SKM-1 (cell line): ENCODE data around the gene NUP153.
"Not testable (repeated sequence)": the region's sequence is repeated elsewhere in the genome, so short reads cannot be mapped to it uniquely, and the experiment has no call there.

Source experiments
- DNase-seq: peaks from one replicate; lab custom pipeline; 2025; ENCODE audit not compliant: unreplicated experiment; lab: John Stamatoyannopoulos, UW

NUP153 gene

DNA sequence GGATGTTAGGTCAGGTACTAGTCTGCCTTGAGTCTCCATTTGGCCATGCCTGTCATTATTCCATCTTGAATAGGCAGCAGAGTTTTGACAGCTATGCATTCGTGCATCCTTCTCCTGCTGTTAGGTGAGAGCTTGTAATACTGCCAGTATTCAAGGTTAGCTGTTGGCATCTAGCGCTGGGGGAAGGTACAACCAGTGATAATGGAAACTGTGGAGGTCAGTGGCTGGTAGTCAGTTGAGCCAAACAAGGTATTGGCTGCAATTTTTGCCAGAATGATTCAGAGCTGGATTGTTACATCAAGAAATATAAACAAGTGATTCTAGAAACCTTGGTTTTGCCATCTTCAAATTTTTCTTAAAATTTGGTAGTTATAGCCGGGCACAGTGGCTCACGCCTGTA, 100.1 kb downstream of the NUP153 start:
- no peak for DNase-seq

DNA sequence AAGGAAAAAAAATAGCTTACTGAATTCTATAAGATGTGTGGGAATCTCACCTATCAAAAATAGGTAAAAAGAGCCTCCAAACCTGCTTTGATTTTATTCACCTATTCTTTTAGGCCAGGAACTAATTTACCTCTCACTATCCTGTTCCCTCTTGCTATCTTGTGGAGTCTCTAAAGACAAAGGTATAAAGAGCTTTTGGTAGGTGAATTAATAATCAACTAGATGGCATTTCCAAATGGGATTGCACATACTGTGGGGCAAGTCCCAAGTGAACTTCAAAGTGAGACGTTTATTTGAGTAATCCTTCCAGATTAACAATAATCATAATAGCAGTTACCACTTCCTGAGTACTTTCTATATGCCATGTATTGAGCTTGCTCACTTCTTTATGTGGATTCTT, 103.8 kb downstream of the NUP153 start:
- no peak for DNase-seq

DNA sequence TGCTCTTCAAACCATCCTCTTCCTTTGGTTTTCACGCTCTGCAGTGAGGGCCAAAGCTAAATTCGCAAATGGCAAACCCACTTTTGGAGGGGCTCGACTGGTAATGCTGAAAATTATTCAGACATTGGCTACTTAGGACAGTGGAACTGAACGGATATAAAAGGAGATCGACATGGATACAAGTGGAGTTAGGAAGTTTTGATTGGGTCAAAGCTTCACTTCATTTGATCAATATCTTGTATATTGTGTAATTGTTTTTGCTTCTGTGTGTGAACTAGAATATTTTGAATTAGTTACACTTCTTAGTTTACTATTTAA, 105.4 kb downstream of the NUP153 start:
- DNase-seq: no peak

DNA sequence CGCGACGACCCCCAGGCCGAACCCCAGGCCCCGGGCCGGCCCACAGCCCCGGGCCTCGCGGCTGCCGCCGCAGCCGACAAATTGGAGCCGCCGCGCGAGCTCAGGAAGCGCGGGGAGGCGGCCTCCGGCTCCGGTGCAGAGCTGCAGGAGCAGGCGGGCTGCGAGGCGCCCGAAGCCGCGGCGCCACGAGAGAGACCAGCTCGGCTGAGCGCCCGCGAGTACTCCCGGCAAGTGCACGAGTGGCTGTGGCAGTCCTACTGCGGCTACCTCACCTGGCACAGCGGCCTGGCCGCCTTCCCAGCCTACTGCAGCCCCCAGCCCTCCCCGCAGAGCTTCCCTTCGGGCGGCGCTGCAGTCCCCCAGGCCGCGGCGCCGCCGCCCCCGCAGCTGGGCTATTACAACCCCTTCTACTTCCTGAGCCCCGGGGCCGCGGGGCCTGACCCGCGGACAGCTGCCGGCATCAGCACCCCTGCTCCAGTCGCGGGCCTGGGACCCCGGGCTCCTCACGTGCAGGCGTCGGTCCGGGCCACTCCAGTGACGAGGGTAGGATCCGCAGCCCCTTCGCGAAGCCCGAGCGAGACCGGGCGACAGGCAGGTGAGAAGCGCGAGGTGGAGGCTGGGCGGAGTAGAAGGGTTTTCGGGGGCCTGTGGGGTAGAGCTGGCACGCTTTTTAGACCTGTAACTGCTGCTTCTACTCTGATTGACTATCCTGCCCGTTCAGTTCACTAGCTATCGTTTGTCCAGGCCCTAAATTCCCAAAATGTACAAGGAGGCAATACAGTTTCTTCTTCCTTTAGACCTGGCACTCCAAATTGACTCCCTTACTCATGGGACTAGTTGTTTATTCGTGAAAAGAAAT, 106.0 kb downstream of the NUP153 start:
- no peak for DNase-seq

DNA sequence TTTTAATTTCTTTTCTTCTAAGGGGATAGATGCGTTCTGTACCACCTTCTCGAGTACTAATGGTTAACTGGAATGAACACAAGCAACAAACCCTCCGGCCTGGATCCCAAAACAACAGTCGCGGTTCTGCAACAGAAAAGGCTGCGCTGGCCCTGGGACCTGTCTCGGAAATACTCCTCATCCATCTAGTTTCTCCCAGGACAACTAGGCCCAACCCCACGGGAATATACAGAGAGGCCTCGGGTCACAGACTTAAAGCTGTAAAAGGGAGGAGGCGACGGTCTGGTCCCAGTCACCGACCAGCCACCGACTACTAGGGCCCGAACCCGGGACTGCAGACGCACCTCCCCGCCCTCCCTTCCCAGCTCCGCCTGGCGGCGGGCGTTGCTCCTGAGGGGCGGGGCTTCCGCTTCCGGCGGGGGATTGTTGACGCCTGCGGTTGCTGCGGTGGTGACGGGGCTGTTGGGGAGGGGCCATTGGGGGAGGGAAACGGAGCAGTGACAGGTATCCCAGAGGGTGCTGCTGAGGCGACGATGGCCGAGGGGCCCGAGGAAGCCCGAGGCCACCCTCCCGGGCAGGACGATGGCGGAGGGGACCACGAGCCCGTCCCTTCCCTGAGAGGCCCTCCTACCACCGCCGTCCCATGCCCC, 106.7 kb downstream of the NUP153 start, which contains the start of gene FAM8A1:
Gene FAM8A1, plus strand, starts transcription at position 426 of the 650 bp plus-strand sequence. Its CDS starts 108 bp downstream, at position 534.
- peak; percentile 75 for DNase-seq

DNA sequence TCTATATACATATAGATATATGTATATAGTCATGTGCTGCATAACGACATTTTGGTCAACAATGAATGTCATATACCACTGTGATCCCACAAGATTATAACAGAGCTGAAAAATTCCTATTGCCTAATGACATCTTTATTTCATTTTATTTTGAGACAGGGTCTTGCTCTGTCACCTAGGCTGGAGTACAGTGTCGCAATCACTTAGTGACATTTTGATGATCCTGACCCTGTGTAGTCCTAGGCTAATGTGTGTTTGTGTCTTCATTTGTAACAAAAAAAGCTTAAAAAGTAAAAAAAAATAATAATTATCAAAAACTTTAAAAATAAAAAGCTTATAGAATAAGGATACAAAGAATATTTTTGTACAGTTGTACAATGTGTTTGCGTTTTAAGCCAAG, 110.6 kb downstream of the NUP153 start:
- DNase-seq: no peak

DNA sequence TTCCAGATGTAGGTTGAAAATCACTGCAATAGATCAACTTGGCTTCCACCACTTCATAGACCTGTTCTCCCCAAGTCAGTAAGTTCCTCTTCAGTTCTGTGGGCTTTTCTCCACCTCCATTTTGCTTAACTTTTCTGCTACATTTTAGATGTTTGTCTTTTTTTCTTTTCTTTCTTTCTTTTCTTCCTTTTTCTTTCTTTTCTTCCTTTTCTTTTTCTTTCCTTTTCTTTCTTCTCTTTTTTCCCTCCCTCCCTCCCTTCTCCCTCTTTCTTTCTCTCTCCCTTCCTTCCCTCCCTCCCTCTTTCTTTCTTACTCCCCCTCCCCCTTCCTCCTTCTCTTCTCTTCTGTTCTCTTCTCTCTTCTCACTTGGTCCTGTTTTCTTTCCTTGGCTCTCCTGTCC, 113.5 kb downstream of the NUP153 start:
- DNase-seq: no peak

DNA sequence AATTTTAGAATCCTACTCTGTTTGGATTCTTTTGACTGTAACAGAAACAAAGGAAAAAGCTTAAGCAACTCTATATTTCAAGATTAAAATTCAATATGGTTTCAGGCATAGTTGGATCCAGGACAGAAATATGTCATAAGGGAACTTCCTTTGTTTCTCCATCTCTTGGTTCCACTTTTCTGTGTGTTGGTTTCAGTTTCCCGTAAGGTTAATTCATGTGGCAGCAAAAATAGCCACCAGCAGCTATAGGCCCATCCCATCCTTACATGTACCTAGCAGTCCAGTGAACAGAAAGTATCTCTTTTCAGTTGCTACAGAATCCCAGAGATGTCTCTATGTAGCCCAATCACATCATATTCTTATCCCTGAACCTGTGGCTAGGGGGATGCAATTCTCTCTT, 115.4 kb downstream of the NUP153 start:
- peak; percentile 39 for DNase-seq

DNA sequence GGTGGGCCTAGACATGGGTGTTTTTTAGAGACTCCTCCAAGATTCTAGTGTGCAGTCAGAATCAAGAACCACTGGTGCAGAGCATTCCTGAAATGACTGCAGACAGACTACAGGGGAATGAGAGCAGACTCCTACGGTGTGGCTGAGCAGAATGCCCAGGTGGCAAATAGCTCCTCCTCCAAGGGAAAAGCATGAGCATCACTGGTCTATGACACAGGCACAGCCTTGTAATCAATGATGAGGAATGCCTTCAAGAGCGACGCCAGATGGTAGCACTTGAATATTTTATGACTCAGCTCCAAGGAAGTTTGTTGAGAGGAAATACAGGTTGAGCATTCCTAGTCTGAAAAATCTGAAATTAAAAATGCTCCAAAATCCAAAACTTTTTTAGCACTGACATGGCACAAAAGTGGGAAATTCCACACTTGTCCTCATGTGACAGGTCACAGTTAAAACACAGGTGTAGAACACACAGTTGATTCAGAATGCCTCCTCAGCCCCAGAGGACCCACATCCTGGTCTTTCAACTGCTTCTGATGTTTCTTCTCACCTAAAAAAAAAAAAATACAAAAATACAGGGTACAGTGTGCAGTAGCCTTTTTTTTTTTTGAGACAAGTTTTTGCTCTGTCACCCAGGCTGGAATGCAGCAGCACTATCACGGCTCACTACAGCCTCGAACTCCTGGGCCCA, 117.2 kb downstream of the NUP153 start:
- no peak for DNase-seq

DNA sequence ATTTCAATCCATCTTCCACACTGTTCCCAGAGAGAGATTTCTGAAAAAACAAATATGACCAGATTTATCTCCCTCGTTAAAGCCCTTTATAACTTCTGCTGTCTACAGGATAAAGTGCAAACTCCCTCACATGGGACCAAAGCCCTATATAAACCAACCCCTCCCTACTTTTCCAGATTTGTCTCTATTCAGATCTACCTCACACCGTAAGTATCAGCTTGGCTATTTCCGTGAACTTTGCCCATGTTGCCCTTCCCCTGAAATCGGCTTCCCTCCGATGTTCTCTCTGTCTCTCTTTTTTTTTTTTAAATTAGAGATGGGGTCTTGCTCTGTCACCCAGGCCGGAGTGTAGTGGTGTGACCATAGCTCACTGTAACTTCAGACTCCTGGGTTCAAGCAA, 118.7 kb downstream of the NUP153 start:
- DNase-seq: no peak

DNA sequence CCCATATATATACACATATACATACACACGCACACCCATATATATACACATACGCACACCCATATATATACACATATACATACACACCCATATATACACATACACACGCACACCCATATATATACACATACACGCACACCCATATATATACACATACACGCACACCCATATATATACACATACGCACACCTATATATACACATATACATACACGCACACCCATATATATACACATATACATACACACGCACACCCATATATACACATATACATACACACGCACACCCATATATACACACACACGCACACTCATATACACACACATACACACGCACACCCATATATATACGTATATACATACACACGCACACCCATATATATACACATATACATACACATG, 120.1 kb downstream of the NUP153 start:
- not testable (repeated sequence) for DNase-seq

DNA sequence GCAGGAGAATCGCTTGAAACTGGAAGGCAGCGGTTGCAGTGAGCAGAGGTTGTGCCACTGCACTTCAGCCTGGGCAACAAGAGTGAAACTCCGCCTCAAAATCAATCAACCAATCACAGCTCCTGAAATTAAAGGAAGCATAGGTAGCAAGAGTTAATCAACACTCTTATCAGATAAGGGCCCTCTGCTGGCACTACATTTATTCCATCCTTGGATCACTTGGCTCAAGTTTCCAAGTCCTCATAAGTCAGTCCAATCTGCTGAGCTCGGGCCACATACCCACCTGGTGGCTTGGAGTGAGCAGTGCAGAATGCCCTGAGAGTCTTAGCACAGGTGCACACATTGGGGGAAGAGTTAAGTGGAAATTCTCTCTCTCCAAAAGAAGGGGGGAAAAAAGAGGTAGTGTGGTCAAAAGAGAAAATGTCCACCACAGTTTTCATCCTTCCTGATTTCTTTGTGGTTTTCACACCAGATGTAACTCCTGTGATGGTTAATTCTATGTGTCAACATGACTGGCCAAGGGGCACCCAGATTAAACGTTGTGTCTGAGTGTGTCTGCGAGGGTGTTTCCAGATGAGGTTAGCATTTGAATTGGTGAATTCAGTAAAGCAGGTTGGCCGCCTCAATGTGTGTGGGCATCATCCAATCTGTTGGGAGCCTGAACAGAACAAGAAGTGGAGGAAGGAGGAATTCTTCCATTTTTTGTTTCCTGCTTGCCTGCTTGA, 120.8 kb downstream of the NUP153 start:
- no peak for DNase-seq

DNA sequence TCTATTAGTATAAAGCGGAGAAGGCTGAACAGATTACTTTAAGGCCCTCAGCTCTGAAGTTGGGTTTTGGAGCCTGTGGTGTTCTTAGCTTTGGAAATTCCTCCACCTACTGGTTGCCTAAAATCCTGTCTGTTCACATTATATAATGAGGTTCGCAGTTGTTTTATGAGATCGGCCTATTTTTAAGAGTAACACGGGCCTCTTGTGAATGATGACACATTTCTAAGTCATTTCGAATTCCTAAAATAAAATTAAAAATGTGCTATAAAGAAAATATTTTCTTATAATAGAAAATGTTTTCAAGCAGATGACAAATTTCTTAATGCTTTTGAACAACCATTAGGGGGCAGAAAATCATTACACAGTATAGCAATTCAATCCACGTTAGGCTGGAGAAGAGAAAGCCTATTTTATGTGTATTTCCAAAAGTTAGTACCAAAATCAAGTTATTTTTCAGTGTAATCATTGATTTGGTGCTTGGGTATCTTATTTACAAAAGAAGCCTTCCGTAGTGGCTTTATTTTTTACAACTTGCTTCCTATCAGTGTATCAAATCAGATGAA, 122.4 kb downstream of the NUP153 start:
- DNase-seq: peak; percentile 35

DNA sequence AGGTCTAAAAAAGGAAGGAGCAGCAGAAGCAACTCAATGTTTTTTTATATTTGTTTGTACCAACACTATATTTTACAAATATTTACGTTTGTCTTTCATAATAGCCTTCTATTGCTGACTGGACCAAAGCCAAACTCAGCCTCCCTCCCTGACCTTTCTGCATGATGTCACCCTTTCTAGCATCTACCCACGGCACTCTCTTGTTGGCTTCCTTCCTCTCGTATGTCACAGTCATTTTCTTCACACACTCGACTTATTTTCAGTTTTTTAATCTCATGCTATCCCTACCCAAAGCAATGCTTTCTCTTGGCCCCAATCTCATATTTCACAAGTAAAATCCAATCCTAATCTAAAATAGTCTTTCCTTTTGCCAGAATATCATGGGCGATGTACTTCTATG, 122.9 kb downstream of the NUP153 start:
- no peak for DNase-seq

DNA sequence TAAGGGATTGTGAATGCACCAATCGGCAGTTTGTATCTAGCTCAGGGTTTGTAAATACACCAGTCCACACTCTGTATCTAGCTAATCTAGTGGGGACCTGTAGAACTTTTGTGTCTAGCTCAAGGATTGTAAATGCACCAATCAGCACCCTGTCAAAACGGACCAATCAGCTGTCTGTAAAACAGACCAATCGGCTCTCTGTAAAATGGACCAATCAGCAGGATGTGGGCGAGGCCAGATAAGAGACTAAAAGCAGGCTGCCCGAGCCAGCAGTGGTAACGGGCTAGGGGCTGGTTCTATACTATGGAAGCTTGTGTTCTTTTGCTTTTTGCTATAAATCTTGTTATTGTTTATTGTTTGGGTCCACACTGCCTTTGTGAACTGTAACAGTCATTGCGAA, 125.4 kb downstream of the NUP153 start:
- not testable (repeated sequence) for DNase-seq

DNA sequence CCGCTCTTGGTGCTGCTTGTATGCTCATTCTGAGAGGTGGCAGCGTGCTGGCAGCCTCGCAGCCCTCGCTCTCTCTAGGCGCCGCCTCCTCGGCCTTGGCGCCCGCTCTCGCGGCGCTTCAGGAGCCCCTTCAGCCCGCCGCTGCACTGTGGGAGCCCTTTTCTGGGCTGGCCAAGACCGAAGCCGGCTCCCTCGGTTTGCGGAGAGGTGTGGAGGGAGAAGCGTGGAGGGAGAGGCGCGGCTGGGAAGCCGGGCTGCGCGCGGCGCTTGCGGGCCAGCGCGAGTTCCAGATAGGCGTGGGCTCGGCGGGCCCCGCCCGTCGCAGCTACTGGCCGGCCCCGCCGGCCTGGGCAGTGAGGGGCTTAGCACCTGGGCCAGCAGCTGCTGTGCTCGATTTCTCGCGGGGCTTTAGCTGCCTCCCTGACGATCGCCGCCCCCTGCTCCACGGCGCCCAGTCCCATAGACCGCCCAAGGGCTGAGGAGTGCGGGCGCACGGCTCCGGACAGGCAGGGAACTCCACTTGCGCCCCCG, 126.1 kb downstream of the NUP153 start:
- no peak for DNase-seq

DNA sequence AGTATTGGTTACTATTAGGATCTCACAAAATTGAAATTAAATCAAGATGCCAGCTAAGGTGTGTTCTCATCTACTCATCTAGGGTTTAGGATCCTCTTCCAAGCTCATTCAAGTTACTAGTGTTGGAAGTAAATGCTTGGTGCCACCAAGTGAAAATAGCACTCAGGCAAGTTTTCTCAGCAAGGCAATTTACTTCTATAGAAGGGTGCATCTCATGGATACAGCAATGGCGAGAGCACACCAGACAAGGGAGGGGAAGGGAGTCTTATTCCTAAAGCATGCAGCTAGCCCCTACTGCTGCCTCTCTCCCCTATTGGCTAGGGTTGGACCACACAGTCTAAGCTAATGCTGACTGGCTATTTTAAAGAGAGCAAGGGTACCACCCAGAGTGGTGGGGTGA, 129.7 kb downstream of the NUP153 start:
- DNase-seq: no peak

DNA sequence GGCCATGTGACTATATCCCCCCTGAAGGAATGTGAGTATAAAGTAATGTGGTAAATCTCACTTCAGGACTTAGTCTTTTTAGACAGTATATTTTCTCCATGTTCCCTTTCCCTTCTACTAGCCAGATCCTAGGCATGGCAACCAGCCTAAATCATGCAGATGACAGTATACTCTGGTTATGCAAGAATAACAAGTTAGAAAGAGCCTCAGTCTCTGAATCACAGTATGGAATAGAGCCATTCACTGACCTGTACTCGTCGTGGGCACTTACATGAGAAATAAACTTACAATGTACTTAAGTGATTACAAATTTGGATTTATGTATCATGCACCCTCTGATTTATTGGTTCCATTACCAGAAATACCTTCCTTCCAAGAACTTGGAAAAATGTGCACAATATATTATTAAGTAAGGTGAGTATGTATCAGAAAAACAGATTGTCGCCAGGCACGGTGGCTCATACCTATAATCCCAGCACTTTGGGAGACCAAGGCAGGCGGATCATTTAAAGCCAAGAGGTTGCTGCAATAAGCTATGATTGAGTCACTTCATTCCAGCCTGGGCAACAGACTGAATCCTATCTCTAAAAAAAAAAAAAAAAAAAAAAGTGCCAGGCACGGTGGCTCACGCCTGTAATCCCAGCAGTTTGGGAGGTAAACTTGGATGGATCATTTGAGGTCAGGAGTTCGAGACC, 131.7 kb downstream of the NUP153 start:
- no peak for DNase-seq

DNA sequence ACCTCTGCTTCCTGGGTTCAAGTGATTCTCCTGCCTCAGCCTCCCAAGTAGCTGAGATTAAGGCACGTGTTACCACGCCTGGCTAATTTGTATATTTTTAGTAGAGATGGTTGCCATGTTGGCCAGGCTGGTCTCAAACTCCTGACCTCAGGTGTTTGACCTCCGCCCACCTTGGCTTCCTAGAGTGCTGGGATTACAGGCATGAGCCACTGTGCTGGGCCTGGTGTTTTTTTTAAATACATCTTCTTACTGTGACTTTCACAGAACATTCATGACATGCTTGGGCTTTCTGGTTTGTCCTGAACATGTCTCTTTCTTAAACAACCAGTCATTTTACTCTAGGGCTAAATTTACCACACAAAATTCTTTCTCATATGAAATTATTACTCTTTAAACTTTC, 141.3 kb downstream of the NUP153 start:
- DNase-seq: no peak
